Erythroblast (primary cell): ENCODE data around the gene BPIFB6.

Experiments used
- GATA1 ChIP-seq: IDR thresholded peaks from 2 replicates; pipeline ENCODE4 v1.6.1; 2011; ENCODE audit warnings: low read depth, mild to moderate bottlenecking, control low read depth, low read length, moderate library complexity
- POLR2A ChIP-seq: IDR thresholded peaks from 2 replicates; pipeline ENCODE4 v1.6.1; 2011; ENCODE audit warnings: mild to moderate bottlenecking, low read length

DNA sequence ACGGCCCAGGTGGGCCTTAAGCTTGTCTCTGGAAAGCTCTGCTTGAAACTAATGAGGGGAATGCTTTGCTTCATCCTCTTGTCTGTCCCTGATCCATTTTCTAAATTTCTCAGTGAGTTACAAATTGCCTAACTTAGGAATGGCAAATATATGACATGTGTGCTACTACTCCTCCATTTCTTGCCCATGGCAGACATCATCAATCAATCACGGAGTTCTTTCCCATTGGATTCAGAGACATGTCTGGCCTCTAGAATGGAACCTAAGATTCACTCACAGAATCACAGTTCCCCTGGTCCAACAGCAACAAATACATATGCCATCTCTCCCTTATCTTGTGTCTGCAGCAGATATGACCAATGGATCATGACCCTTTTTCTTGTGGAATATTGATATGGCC is 41.4 kb downstream of the BPIFB6 start:
- TF ChIP-seq POLR2A: no peak
- TF ChIP-seq GATA1: no peak
